ENCODE results near the gene PPM1H. TPM values are rescaled to one million over a fixed set of nuclear protein-coding genes. Genes with fewer than 3 reads are reported as not detected.
"Not testable (repeated sequence)": the region's sequence is repeated elsewhere in the genome, so short reads cannot be mapped to it uniquely, and the experiment has no call there.

PPM1H gene
- total RNA-seq, 4 donors from 2014 or later: 0.09 to 7.6 (median 0.76) TPM; not detected in 1

- Histone ChIP-seq H3K4me1 (peaks cover 0 to 6% (median 0%) of the 10 kb centered on the region in 3 donors), H3K27ac (no peak overlapping the region), H3K4me3 (no peak overlapping the region), H3K27me3 (no peaks in the 10 kb centered on the region), H3K9me3 (no peaks in the 10 kb centered on the region), H3K36me3 (no peaks in the 10 kb centered on the region)
- TF ChIP-seq CTCF (IDR thresholded peaks at IDR 0.05) (peak in 5 of 6 experiments; percentile 28 to 60 (median 49)), POLR2A (IDR thresholded peaks at IDR 0.05) (no peak)
- no peak for DNase-seq
- 8 to 9% methylated on average over 18 of the region's 18 CpGs for WGBS, 2 donors
- intact Hi-C loops (cut with DNase I): no loop called here
These were observed 121.7 kb downstream of the PPM1H start for GRCh38 chr12:62813031-62813829.

- H3K36me3 ChIP-seq; H3K4me1 ChIP-seq; DNase-seq; H3K9me3 ChIP-seq; H3K4me3 ChIP-seq; H3K27ac ChIP-seq; intact Hi-C loops (cut with DNase I); H3K27me3 ChIP-seq: not testable (repeated sequence)
- WGBS, 2 donors: 65 to 73% methylated on average over 4 of the region's 4 CpGs
These were observed 123.5 kb downstream of the PPM1H start for GRCh38 chr12:62811481-62811880.

- Histone ChIP-seq H3K36me3 (no peaks in the 10 kb centered on the region), H3K4me3 (no peak overlapping the region), H3K27ac (no peak overlapping the region), H3K4me1 (peaks cover 0 to 6% (median 0%) of the 10 kb centered on the region in 3 donors), H3K9me3 (no peaks in the 10 kb centered on the region), H3K27me3 (no peaks in the 10 kb centered on the region)
- TF ChIP-seq CTCF (IDR thresholded peaks at IDR 0.05) (no peak), POLR2A (IDR thresholded peaks at IDR 0.05) (no peak)
- intact Hi-C loops (cut with DNase I): no loop called here
- no peak for DNase-seq
- 66 to 68% methylated on average over 4 of the region's 4 CpGs for WGBS, 2 donors
These were observed 126.6 kb downstream of the PPM1H start for GRCh38 chr12:62808166-62808879.

- no peak overlapping the region for H3K4me3 ChIP-seq
- no peaks in the 10 kb centered on the region for H3K4me1 ChIP-seq
- TF ChIP-seq CTCF (IDR thresholded peaks at IDR 0.05): no peak
- WGBS, 2 donors: 65 to 88% methylated on average over 2 of the region's 2 CpGs
- H3K27ac ChIP-seq: no peak overlapping the region
- H3K36me3 ChIP-seq: no peaks in the 10 kb centered on the region
- no peak for DNase-seq
- H3K27me3 ChIP-seq: no peaks in the 10 kb centered on the region
- intact Hi-C loops (cut with DNase I): no loop called here
- H3K9me3 ChIP-seq: no peaks in the 10 kb centered on the region
These were observed 128.1 kb downstream of the PPM1H start for GRCh38 chr12:62806893-62807292.

- no peak for DNase-seq
- no peaks in the 10 kb centered on the region for H3K9me3 ChIP-seq
- H3K4me1 ChIP-seq: no peaks in the 10 kb centered on the region
- TF ChIP-seq CTCF (IDR thresholded peaks at IDR 0.05) (no peak), POLR2A (IDR thresholded peaks at IDR 0.05) (no peak)
- H3K36me3 ChIP-seq: no peaks in the 10 kb centered on the region
- intact Hi-C loops (cut with DNase I): no loop called here
- no peak overlapping the region for H3K27ac ChIP-seq
- WGBS, 2 donors: 65 to 69% methylated on average over 6 of the region's 6 CpGs
- H3K27me3 ChIP-seq: no peaks in the 10 kb centered on the region
- no peak overlapping the region for H3K4me3 ChIP-seq
These were observed 128.6 kb downstream of the PPM1H start for GRCh38 chr12:62806244-62806836.
